H4 (cell line): Measurements from ENCODE around the gene UNC79. TPM values are rescaled to one million over a fixed set of nuclear protein-coding genes. Genes with fewer than 3 reads are reported as not detected.

Experiments
- DNase-seq: peaks from one replicate; pipeline ENCODE4 v3.0.0-alpha.2; 2015; ENCODE audit warnings: low spot score
- total RNA-seq: library from RNA; depleted of rRNA; stranded (reverse); fragments of >200 nt; shearing (Covaris generic); gene quantifications from 2 replicates; pipeline ENCODE4 v1.2.3, GENCODE V29; 2014

Gene UNC79
- total RNA-seq, 1 experiment from 2014 or later, result 0.06 TPM

- DNase-seq, result no peak
Measured at GRCh38 chr14:93727039-93727740, 296.5 kb downstream of the UNC79 start.

DNA sequence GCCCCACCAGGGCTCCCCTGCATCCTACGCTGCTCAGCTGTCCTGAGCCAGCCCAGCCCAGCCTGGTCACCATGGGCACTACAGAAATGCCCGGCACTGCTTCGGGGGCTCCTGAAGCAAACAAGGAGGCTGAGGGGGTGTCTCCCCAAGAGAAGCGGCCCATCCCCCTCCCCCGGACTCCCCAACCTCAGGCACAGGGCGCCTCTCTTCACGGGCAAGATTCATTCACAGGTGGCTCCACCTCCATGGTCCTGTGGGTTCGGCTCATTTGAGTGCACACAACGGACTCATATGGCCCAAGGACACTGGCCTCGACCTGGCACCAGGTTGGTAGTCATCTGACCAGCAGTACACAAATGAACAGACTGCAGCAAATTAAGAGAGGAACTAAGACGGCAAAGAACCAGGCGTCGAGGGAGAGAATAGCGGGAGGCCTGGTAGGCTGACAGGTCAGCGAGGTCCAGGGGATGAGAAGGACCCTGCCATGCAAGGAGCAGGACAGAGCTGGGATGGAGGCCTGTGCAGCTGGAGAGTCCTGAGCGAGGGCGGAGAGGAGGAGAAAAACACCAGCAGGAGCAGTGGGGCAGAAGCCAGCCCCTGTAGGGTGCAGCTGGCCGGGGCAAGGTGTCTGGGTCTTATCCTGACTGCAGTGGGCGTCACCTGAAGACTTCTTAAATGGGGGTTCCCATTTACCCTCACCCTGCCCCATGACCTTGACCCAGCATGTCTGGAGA lies 297.3 kb downstream of the UNC79 start:
- no peak for DNase-seq

DNA sequence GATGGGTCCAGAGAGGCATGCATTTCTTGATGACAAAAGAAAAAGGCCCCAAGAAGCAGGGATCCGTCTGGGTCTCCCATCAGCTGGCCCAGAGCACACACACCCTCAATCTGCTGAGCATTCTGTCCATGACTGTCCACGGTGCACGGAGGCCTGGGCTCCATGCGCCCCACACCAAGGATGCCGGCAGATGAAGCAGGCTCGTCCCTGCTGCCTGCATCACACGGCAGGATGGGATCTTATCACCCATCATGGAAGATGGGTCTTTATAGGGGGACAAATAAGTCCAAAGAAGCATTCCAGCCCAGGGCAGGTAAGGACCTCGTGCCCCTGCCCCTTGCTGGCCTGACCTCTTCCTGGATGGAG lies 297.9 kb downstream of the UNC79 start:
- no peak for DNase-seq

DNA sequence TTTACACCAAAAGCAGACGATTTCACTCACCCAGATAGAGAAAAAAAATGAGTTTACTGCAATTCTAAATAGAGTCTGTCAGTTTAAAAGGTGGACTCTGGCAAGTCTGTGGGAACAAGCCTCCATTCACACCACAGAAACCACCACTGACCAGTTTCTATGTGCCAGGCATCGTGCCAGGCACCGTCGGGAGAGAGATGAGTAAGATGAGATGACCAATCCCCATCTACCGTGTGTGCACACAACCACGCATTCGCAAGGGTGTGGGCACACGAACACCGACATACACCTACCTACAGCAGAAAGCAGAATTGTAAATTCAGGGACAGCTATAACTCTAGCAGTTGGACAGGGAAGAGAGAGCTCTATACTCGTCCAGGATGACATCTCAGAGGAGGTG lies 299.3 kb downstream of the UNC79 start:
- DNase-seq, result peak; percentile 43

DNA sequence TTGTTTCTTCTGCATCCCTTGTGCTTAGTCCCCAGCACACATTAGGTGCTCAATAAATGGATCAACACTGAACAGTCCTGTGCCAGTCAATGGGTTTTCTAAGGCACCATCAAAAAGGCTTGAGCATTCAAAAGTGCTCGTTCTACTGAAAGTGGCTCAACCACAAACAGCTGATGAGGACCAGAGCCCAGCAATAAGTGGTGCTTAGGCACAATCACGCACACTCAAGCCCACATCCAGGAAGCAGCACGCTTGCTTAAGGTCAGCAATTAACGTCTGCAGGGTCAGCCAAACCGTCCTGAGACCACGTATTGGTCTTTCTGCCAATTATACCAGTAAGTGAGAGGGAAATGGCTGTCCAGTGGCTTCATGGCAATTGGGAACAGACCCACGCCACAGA lies 301.0 kb downstream of the UNC79 start:
- no peak for DNase-seq

DNA sequence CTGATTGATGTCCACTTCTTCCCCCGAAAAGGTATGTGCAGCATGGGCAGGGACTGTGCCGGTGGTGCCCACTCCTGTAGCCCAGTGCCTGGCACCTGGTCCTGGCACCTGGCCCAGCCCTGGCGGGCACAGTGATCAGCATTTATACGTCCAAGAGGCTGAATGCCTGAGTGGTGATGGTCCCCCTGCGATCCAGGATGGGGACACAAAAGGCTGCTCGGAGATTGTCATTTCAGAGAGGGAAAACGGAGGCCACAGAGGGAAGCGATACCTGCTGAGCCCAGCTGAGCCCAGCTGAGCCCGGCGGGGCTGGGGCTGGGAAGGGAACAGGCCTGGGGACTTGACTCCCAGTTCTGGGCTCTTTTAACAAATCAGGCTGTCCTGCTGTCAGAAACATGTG lies 301.8 kb downstream of the UNC79 start:
- DNase-seq, result no peak

GRCh38 chr14:93733231-93733630 lies 302.5 kb downstream of the UNC79 start:
- no peak for DNase-seq

DNA sequence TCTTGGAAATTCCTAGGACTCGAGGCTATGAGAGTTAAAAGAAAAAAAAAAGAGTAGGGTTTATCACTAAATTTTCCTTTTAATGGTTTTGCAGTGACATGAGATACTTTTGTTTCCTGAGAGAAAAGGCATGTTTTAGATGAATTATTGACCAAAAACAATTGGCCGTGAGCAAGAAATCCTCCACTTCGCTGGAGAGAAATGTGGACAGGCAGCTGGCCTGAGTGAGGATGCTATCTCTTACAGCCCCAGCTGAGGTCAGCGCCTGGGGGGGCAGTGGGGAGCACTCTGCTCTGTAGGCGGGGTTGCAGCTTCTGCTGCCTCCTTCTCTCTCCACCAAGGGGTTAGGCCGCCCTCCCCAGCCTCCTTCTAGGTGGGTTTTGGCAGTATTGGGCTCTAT lies 302.9 kb downstream of the UNC79 start:
- no peak for DNase-seq

- DNase-seq, result no peak
Measured at GRCh38 chr14:93734086-93734822, 303.5 kb downstream of the UNC79 start.

GRCh38 chr14:93735206-93735605 lies 304.5 kb downstream of the UNC79 start:
- DNase-seq, result no peak

- DNase-seq, result no peak
Measured at GRCh38 chr14:93736378-93737014, 305.8 kb downstream of the UNC79 start.

- no peak for DNase-seq
Measured at GRCh38 chr14:93737634-93738033, 306.9 kb downstream of the UNC79 start.

GRCh38 chr14:93741556-93742230 lies 311.0 kb downstream of the UNC79 start:
- DNase-seq, result no peak

- no peak for DNase-seq
Measured at GRCh38 chr14:93742761-93743160, 312.0 kb downstream of the UNC79 start.

DNA sequence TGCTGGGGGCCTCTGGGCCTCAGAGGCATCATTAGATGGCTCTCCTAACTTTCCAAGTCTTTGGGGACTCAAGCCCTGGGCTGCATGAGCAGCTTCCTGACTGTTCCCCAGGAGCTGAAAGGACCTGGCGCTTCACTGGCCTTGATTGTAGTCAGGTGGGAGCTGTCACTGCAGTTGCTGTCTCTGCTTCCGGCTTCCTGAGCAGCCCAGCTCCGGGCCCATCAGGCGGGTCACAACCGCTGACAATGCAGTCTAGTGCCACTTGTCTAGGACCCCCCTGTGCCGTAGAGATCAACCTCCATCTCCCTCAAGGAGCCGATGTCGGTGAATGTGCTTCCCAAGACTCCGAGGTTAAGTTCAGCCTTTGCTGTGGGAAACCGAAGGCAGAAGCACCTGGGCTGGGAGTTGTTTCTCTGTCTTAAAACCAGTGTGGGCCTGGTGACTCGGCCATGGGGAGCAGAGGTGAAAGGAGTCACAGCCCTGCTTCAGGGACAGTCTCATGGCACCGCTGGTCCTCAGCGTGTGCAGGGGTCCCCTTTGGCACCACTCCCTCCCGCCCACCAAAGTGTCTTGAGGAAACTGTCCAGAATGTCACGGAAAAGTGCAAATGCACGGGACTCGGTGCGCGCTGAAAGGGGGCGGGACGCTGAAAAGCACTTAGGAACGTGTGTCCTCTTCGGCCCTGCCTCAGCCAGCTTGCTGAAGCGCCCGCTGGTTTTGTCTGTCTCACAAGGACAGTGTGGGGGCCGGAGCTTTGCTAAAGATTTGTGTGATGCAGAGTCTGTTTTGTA lies 312.7 kb downstream of the UNC79 start:
- DNase-seq, result no peak

DNA sequence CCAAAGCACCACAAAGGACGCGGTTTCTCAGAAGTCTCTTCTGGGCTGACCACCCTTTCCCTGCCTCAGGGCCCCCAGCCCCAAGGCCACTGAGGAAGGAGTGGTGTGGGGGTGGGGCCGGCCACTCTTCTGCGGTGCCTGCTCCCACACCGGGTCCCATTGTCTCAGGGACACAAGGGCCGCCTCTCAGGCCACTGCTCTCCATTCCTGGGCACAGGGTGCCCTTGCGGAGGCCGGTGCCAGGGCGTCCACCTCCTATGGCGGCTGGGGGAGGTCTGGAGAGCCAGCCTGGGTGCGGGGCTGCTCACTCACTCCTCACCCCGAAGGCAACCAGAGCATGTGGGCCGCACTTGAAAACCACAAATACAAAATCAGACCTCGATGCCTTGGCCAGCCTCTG lies 313.4 kb downstream of the UNC79 start:
- DNase-seq, result no peak

DNA sequence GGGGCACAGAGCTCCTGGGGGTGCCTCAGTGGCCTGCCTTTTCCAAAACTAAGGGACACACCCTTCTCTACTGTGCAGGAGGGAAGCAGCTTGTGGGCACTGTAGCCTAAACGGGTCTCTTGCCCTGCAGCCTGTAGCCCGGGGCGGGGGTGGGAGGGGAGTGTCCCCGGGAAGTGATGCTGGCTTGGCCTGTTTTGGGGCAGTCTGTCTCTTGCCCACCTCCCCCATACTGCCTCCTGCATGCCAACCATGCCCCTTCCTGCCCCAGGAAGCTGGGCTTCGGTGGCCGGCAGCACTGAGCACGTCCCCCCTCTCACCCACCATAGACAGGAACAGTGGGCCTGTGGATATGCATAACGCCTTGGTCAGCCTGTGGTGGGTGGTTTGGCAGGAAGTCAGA lies 314.1 kb downstream of the UNC79 start:
- no peak for DNase-seq

GRCh38 chr14:93745603-93746273 lies 315.0 kb downstream of the UNC79 start:
- no peak for DNase-seq

DNA sequence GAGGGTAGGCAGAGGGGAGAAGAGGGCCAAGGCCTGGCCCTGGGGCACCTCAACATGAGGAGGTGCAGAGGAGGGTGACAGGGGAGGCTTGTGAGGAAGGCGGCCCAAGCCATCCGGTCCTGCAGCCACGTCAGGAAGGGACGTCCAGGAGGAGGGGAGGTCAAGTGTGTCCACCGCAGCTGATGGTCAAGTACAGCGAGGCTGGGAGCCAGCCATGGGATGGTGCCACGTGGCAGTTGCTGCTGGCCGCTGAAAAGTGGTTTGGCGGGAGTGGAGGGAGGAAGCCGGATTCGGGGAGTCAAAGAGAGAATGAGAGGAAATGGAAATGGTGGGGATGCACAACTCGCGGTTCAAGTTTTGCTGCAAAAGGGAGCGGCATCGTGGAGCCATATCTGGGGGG lies 316.4 kb downstream of the UNC79 start:
- no peak for DNase-seq

DNA sequence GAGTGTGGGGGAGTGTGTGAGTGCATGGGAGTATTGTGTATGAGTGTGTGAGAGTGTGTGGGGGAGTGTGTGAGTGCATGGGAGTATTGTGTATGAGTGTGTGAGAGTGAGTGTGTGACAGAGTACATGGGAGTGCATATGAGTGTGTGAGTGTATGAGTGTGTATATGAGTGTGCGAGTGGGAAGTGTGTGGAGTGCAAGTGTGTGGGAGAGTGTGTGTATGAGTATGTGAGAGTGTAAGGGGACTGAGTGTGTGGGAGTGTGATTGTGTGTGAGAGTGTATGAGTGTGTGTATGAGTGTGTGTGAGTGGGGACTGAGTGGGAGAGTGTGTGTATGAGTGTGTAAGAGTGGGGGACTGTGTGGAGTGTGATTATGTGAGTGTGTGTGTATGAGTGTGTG lies 316.8 kb downstream of the UNC79 start:
- DNase-seq, result no peak
